Measurements from ENCODE around the gene RPS15.
"Not testable (repeated sequence)": the region's sequence is repeated elsewhere in the genome, so short reads cannot be mapped to it uniquely, and the experiment has no call there.

RPS15 gene

DNA sequence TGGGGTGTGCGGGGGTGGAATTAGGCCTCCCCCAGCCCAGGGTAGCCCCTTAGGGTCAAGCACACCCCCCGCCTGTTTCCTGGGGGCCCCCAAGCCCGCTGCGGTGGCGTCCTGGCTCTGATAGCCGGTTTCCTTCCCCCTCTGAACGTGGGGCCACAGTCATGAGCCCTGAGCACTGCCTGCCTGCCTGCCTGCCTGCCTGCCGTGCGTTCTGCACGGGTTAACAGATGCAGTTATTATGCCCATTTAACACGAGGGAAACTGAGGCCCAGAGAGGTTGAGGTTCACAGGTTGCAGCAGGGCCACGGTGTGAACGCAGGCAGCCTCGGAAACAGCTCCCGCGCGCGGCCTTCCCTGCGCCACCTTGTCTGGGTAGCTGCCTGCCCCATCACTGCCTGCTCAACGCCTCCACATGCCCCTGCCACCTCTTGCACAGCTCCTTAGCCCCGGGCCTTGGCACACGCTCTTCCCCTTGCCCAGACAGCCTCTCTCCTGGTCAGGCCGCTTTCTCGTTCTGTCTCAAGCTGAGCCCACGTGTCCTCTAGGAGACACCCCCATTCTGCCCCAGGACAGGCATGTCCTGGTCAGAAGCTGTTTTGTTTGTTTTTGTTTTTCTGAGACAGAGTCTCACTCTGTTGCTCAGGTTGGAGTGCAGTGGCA is 35.7 kb upstream of the RPS15 start:
- FAIRE-seq = no peak

DNA sequence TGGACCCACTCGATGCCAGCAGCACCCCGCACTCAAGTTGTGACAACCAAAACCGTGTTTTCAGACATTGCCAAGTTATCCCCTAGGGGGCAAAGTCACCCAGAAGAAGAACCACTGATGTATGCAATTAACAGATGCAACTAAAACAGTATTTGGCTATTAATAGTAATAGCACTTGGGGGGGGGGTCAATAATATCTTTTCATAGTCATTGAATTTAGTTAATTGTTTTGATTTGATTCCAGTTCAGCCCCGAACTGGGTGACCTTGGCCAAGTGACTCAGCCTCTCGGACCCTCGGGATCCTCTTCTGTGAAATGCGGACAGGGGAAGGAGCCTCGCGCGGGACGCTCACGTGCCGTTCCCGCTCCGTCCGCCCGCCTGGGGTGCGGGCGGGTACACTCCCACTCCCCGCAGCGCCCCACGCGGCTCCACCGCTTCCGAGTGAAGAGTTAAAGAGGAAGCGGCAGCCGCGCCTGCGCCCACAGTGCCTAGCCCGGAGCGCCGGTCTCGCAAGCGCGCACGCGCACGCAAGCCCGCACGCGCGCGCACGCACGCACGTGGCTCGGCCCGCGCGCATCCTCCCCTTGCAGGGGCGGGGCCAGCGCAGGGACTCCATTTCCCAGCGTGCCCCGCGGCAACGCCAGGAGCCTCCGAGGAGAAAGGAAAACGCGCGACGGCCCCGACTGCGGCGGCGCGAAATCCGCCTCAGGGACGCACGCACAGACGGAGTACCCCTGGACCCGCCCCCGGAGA is 31.2 kb upstream of the RPS15 start:
- FAIRE-seq = no peak

DNA sequence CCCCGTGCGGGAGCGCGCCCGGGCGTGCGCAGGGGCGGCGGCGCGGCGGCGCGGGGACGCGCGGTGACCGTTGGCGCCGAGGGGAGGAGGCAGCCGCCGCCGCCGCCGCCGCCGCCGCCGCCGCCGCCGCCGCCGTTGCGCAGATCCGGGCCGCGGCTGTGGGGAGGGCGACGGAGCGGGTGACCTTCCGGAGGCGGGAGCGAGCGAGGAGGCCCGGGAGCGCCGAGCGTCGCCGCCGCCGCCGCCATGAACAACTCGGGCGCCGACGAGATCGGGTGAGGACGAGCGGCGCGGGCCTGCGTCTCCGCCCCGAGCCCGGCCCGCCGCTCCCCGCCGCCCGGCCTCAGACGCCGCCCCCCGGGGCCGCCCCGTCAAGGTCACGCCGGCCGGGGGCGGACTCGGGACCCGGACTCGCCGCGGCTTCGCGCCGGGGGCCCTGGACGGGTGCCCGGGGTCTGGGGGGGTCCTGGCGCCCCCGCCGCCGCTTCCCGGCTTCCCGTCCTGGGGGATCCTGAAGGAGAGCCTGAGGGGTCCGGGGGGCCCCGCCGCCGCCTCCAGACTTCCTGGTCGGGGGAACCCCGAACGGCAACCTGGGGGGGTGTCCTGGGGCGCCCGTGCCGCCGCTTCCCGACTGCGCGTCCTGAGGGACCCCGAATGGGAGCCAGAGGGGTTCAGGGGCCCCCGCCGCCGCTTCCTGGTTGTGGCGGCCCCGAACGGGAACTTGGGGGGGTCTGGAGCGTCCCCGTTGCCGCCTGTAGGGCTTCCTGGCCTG is 30.5 kb upstream of the RPS15 start, which contains the start of gene DAZAP1:
Gene DAZAP1 (plus strand): TSS at position 59 of the 772 bp plus-strand sequence. CDS start 188 bp downstream, at position 247.
- no peak for FAIRE-seq

DNA sequence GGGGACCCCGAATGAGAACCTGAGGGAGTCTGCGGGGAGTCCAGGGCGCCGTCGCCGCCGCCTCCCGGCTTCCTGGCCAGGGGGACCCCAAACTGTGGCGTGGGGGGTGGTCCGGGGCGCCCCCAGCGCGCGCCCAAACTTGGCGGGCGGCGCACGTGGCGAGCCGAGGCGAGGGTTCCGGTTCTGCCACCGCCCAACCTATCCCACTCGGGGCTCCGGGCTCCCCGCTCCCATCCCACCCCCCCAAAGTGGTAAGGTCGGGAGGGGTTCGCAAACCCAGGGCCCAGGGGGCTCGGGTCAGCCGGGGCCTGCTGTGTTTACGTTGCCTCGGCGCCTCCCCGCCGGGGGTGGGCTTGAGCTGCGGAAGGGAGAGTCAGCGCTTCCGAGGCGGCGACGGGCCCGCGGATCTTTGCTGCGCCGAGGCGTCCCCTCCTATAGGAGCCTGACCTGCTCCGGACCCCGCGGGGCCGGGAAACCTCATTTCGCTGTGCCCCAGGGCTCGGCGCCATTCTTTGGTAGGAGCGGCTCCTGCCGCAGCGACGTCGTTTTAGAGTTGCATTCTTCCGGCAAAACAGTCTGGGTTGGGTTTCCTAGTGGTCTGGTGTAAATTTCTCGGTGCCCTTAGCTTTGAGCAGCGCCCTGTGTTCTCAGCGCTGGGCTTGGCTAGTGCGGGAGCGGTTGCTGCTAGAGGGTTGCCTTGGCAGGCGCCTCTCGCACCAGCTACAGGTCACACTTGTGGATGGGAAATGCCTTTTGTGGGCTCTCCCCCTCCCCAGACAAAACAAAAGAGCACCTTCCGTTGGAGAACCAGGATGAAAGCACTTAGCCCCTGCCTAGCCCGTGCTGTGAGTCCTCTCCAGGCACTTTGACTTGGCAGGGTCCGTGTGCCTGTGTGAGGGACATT is 29.6 kb upstream of the RPS15 start:
- no peak for FAIRE-seq

DNA sequence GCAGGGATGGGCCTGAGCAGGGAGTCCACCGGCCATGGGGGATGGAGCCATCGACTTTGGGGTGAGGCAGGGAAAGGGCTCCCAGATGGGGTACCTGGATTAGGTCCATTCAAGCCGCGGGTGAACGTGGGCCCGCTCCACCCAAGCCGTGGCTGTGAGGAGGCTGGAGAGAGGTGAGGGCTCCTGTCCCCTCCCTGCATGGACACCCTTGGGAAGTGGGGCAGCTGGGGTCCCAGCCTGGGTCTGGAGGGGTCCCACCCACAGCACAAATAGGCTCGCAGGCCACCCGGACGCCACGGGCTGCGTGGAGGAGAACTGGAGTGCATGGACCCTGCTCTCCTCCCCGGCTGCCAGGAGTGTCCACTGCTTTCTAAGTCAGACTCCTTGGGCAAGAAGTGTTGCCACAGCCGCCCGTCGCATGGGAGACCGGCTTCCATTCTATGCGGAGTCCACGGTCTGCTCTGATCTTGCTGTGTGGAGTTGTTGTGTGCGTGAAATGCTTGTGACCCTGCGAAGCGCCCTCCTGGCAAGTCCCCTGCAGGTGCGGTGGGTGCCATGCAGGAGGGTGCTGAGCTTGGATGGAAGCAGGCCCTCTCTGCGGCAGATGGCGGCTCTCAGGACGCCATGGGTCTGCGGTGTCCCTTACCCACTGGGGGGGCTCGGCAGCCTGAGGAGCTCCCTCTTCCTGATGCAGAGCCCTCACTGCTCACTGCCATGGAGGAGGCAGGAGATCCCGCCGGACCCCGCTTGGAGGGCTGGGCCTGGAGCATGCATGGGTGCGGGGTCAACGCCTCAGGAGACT is 28.8 kb upstream of the RPS15 start:
- no peak for FAIRE-seq

DNA sequence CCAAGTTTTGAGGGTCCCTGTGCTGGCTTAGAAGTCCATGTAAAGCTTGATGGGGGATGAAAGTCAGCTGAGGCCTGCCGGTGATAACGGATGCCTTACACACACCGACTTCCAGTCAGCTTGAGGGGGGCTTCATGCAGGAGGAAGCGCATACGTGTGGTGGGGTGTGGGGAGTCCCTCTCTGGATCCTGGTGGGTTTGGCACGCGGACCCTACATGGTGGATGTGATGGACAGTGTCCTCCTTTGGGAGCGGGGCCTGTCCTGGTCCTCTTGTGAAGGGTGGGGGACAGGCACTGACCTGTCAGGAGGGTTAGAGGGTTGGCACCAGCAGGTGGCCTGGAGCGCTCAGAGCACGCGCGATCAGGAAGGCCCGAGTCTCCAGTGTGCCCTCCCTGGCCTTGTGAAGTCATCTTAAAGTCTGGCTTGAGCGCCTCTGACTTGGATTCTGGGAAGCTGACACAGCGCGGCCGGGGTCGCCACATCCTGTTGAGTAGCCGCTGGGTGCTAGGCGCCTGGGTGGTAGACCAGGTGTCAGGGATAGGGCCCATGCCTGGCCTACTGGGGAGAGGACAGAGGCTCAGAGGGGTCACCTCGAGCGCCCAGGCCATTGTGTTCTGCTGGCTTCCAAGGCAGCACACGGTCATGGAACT is 27.9 kb upstream of the RPS15 start:
- FAIRE-seq = no peak

DNA sequence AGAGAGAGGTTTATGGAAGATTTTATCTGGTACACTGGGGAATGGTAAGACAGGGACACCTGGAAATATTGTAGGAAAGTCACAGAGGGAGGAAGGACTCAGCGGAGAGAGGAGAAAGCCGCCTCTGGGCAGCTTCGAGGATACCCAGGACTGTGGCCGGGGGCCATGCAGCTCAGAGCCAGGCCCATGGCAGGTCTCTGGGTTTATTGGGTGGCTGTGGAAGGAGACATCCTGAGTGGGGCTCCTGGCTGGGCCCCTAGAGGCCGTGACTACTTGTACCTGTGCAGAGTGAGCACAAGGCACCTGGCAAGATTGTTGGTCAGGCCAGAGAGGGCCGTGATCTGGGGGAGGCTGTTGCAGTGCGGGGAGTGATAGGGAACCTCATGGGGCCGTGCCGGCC is 27.4 kb upstream of the RPS15 start:
- no peak for FAIRE-seq

DNA sequence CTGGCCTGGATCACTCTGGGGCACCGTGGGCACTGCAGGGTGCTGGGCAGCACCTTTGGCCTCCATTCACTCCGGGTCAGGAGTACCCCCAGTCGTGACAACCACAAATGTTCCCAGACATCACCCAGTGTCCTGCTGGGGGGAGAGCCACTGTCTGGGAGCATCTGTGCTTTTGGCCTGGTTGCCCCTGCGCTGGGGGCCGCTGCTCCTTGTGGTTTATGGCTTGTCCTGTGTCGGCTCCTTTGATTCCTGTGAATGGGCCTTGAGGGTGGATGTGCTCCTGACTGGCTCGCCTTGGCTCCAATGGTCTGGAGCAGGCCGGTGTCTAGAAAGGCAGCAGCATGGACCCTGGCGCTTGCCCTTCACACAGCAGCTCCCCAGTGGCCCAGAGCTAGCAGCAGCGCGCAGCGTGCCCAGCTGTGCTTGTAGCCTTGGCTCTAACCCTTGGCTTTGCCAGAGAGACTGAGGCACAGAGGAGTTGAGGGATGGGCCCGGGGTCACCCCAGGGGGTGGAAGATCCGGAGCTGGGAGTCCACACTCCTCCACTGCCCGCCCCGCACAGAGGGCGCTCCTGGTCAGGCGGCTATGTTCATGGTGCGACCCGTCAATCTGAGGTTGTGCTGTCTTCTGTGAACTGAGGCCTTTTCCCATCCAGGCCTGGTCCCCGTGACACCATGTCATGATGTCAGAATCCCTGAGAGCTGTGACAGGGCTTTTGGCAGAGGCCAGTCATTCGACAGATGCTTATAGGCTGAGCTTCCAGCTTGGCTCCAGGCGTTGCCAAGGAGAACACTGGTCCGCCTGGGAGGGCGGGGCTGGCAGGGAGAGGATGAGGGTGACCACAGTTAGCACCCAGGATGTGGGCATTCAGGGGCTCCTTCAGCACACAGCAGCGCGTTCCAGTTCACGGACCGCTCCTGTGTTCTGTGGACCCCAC is 26.7 kb upstream of the RPS15 start:
- FAIRE-seq = no peak

DNA sequence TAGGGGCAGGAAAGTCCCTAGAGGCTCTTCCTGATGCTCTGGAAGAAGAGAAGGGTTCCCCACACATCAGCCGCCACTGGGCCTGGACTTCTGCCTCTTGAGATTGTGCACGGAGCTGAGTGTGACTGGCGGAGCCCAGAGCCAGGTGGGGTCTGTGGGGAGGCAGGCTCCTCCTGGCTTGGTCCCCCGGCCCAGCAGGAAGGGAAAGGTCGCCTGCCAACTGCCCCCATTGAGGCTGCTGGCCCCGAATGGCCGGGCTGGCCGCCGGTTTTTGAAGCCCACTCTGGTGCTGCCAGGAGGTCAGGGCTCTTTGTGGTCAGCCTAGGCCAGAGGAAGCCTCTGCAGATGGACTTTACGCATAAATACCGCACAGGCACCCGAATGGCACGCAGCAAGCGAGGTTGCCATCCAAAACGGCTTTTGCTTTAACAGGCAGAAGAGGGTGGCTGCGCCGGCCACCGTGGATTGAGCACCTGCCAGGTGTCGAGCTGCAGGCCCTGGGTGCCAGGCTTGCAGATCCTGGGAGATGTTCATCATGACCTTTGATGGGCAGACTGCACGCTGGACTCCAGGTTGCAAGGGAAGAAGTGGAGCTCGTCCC is 25.8 kb upstream of the RPS15 start:
- no peak for FAIRE-seq

DNA sequence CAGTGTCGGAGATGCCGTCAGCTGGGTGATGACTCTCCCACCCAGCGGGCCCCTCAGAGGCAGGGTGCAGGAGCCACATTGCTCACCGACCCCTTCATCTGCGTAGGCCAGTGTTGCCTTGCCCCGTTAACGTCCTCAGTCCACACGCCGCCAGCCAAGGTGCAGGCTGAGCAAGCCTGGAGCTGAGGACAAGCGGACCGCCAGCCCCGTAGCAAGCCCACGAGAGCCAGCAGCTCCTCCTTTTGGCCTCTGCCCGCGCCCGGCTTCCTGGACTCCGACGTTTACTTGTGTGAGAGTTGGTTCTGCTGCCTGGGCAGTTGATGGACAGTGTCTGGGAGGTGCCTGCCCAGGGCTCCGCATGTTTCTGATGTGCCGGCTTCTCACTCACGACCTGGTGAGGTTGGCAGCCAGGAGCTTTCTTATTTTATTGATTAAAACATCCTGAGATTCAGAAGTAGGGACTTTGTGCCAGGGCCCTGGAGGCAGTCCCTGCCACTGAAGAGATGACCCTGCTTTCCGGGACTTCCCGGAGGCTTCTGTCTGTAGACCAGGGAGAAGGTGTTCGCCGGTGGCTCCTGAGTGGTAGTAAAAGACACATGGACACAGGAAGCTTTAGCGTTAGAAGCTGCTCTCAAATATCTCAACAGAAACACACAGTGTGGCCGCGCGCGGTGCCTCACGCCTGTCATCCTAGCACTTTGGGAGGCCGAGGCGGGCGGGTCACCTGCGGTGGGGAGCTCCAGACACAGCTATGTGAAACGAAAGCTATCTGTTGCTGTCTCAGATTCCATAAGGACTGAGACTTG is 25.0 kb upstream of the RPS15 start:
- FAIRE-seq = no peak

DNA sequence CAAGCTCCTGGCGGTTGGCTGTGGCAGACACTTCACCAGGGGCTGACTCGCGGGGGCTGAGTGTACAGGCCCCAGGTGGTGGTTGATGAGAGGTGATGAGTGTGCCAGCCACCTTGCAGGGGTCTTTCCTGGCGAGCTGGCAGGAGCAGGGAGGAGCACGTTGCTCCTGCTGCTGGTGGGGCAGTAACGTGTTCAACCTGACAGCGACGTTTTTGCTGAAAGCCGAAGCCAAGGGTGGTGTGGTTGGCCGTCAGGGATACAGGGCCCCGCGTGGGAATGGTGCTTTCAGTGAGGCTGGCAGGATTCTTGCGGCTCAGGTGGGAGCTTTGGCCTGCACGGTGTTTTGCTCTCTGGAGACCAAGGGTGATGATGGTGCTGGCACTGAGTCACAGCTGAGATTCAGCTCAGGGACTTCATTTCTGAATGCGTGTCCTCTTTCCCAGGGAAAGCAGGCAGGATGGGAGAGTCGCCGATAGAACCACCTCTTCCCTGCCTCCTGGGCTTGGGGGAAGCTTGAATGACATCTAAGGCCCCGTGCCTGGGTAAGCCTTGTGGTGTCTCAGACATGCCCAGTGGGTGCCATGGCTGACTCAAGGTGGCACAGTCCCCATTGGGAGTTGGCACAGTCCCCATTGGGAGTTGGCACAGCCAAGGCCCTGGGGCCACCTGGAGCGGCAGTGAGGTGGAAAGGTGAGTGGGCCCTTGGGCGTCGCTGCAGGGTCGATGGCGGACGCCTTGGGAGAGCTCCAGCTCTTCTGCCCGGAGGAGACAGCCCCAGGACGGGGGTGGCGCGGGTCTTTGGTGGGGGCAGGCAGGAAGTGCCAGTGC is 22.0 kb upstream of the RPS15 start:
- FAIRE-seq = no peak

DNA sequence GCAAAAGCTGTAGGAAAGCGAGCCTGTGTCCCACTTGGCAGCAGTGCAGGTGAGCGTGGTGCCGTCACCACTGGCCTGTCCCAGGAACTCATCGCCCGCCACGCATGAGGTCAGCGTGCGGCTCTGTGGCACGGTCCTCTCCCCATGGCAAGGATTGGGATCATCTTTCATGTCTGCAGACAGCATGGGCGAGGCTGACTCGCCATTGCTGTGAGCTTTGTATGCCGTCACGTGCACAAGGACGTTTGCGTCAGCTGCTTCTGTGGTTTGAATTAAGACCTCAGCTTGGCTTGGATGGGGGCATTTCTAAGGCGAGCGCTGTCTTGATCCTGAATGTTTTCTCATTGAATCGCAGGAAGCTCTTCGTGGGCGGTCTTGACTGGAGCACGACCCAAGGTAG is 21.1 kb upstream of the RPS15 start:
- no peak for FAIRE-seq

DNA sequence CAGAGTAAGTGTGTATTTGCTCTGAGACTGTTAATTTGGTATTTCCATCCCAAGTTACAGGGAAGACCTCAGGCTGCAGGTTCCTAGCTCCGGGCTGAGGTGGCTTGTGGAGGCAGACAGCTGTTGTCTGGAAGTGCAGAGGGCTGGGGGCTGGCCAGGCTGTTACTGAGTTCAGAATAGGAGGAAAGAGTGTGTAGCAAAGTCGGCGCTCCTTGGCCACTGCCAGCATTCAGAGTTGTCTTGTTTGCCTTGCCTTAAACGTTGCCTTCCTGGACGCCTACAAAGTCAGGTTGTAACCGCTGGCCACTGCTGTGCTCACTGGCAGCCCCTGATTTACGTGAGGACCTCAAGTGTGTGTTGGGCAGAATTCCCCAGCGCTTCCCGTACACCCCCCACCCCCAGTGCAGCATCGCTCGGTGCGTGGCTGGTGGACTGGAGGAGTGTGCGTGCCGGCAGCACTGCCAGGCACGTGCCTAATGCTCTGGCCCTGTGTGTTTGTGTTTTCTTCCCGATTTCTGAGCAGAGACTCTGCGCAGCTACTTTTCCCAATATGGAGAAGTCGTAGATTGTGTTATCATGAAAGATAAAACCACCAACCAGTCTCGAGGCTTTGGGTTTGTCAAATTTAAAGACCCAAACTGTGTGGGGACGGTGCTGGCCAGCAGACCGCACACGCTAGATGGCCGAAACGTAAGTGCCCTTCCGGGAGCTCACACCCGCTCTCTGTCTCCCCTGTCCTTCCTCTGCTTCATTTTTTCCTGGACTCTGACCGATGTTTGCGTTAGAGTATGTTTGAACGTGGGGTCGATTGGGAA is 20.3 kb upstream of the RPS15 start:
- FAIRE-seq = no peak

DNA sequence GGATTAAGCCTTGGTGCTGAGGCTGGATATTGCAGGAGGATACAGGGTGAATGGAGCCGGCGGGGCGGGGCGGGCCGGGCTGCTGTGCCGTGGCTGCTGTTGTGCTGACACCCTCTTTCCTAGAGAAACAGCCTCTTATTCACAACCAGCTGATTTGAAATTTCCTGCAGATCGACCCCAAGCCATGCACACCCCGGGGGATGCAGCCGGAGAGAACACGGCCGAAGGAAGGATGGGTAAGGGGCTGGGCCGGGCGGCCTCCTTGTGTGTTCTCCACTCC is 19.8 kb upstream of the RPS15 start:
- FAIRE-seq = no peak

DNA sequence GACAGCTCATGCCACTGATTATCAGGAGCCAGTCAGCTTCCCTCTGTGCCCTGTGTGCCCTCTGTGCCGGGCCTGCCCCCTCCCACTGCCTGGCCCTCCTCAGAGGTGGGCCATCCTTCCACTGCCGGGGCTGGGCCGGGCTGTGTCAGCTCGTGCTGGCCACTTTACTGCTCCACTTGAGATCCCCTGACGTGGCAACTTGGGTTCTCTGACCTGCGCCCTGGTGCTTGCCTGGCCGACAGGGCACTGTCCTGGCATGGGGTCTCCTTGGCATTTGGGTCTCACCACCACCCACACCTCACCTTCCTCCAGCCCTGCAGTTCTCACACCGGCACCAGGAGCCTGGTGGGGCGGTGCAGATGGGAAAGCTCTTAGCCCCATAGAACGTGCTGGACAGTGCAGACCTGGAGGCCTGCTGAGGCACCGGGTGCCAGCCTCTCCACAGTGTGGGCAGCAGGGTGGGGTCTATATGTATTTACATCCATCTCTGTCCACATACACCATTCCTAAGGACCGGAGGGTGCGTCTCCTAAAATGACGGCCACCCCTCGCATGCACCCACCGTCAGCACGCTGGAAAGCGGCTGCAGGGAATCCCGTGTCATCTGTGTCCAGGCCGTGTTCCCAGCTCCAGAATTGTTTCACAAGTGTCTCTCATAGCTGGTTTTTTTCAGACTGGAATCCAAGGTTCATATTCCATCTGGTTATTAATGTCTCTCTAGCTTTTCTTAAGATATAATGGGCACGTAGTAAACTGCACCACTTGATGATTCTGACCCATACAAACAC is 19.1 kb upstream of the RPS15 start:
- FAIRE-seq = no peak

DNA sequence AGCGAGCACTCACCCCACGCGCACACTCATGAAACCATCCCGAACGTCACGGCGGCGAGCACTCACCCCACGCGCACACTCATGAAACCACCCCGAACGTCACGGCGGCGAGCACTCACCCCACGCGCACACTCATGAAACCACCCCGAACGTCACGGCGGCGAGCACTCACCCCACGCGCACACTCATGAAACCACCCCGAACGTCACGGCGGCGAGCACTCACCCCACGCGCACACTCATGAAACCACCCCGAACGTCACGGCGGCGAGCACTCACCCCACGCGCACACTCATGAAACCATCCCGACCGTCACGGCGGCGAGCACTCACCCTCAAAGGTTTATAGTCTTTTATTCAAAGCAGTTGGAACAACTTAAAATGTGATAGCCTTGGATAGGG is 18.1 kb upstream of the RPS15 start:
- not testable (repeated sequence) for FAIRE-seq

Data from TTC549 (cell line).